Astrocyte (in vitro differentiated cells and primary cell): ENCODE measurements around the gene FAM81B.

Experiments used
- EZH2 ChIP-seq: IDR thresholded peaks from 2 replicates; pipeline ENCODE4 v1.6.1; 2012; ENCODE audit warnings: mild to moderate bottlenecking, low read length, inconsistent platforms; ENCODE audit not compliant: insufficient read depth
- TF ChIP-seq, protein P1 (sequence below): IDR thresholded peaks from 2 replicates; pipeline ENCODE4 v1.5.1; 2011; ENCODE audit warnings: low read depth, mild to moderate bottlenecking, inconsistent platforms, low read length, moderate library complexity; ENCODE audit not compliant: insufficient read depth

DNA sequence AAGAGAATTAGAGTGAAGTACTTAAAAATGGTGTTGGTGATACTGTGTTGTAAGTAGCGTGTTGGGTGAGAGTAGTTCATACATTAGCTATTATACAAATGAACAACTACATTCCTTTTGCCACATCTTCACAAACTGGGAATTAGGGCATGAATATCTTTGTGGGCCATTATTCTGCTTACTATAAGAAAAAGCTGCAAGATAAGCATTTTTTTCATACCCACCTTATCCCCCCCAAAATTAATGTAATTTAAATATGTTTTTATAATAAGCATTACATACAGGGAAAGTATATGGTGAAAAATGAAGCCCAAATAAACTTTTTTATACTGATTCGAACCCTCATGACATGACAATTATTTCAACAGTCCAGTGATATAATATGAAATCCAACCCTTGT, 69.5 kb downstream of the FAM81B start:
- TF ChIP-seq, protein P1, sequence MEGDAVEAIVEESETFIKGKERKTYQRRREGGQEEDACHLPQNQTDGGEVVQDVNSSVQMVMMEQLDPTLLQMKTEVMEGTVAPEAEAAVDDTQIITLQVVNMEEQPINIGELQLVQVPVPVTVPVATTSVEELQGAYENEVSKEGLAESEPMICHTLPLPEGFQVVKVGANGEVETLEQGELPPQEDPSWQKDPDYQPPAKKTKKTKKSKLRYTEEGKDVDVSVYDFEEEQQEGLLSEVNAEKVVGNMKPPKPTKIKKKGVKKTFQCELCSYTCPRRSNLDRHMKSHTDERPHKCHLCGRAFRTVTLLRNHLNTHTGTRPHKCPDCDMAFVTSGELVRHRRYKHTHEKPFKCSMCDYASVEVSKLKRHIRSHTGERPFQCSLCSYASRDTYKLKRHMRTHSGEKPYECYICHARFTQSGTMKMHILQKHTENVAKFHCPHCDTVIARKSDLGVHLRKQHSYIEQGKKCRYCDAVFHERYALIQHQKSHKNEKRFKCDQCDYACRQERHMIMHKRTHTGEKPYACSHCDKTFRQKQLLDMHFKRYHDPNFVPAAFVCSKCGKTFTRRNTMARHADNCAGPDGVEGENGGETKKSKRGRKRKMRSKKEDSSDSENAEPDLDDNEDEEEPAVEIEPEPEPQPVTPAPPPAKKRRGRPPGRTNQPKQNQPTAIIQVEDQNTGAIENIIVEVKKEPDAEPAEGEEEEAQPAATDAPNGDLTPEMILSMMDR, result no peak
- no peak for TF ChIP-seq EZH2
